ENCODE data around the gene CACUL1. TPM values are rescaled to one million over a fixed set of nuclear protein-coding genes. Genes with fewer than 3 reads are reported as not detected.

CACUL1 gene
- total RNA-seq, 4 donors from 2014 or later, result 24.0 to 45.7 (median 26.4) TPM

DNA sequence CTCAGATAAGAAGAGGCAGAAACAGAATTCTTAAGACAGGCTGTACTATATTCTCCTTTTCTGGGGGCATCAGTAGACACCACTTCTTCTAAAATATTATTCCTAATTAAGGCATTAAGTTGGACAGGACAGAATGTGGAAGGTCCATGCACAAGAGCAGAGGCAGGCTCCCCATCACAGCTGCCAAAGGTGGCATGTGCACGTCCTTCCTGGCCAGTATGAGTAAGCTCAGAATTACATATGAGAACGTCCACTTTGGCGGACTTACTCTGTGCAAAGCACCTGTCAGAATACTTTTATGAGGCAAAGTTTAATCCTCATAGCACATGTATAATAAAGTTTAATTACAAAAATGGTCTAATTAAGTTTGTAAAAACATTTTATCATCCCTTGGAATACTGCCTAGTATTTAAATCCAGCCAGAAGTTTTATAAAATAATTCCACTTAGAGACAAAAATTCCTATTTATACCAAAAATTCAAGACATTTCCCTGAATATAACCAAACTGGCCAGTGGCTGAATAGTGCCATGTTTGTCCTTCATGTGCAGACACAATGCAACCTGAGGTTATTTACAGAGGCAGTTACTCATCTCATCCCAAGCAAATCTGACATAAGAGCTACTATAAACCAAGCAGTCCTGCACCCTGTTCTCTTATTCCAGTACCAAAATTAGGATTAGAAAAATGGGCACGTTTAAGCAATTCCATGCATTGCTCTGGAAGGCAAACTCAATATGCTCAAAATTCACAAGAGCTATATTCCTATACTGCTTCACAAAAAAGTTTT, 65.5 kb downstream of the CACUL1 start:
- DNase-seq (ENCODE audit: low spot score in 2 of 2), result no peak
- peaks cover 0 to 5% (median 0%) of the 10 kb centered on the region in 4 donors for H3K4me1 ChIP-seq
- no peak overlapping the region for H3K27ac ChIP-seq
- no peak overlapping the region for H3K4me3 ChIP-seq
- peaks cover 0 to 67% (median 0%) of the 10 kb centered on the region in 3 donors for H3K36me3 ChIP-seq
- no peaks in the 10 kb centered on the region for H3K9me3 ChIP-seq
- H3K27me3 ChIP-seq, result no peaks in the 10 kb centered on the region
- TF ChIP-seq POLR2A (IDR thresholded peaks at IDR 0.05), result no peak
- TF ChIP-seq, protein P1, sequence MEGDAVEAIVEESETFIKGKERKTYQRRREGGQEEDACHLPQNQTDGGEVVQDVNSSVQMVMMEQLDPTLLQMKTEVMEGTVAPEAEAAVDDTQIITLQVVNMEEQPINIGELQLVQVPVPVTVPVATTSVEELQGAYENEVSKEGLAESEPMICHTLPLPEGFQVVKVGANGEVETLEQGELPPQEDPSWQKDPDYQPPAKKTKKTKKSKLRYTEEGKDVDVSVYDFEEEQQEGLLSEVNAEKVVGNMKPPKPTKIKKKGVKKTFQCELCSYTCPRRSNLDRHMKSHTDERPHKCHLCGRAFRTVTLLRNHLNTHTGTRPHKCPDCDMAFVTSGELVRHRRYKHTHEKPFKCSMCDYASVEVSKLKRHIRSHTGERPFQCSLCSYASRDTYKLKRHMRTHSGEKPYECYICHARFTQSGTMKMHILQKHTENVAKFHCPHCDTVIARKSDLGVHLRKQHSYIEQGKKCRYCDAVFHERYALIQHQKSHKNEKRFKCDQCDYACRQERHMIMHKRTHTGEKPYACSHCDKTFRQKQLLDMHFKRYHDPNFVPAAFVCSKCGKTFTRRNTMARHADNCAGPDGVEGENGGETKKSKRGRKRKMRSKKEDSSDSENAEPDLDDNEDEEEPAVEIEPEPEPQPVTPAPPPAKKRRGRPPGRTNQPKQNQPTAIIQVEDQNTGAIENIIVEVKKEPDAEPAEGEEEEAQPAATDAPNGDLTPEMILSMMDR (IDR thresholded peaks at IDR 0.05), result no peak
- TF ChIP-seq EP300 (IDR thresholded peaks at IDR 0.05), result no peak
- 92 to 94% methylated on average over 4 of the region's 4 CpGs for WGBS, 2 donors

DNA sequence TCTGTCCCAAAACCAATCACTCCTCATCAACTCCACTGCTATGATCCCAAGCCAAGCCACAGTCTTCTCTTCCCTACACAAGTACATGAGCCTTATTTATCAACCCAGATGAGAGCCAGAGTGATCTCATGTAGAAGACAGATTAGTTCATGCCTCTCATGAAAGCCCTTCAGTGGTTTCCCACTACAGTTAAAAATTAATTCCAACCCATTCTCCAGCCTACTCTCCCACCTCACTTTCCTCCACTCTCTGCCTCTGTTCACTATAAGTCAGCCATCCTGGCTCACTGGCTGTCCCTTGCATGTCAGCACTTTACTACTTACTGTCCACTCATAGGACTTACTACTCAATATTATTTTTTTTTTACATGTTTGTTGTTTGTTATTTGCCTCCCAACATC, 67.3 kb downstream of the CACUL1 start:
- H3K27me3 ChIP-seq, result no peaks in the 10 kb centered on the region
- H3K9me3 ChIP-seq, result no peaks in the 10 kb centered on the region
- DNase-seq (ENCODE audit: low spot score in 2 of 2), result no peak
- no peak overlapping the region for H3K4me3 ChIP-seq
- H3K27ac ChIP-seq, result no peak overlapping the region
- H3K4me1 ChIP-seq, result no peaks in the 10 kb centered on the region
- no peak for TF ChIP-seq EP300 (IDR thresholded peaks at IDR 0.05)
- TF ChIP-seq, protein P1 (IDR thresholded peaks at IDR 0.05), result no peak
- TF ChIP-seq POLR2A (IDR thresholded peaks at IDR 0.05), result no peak
- H3K36me3 ChIP-seq, result peaks cover 0 to 83% (median 0%) of the 10 kb centered on the region in 3 donors

DNA sequence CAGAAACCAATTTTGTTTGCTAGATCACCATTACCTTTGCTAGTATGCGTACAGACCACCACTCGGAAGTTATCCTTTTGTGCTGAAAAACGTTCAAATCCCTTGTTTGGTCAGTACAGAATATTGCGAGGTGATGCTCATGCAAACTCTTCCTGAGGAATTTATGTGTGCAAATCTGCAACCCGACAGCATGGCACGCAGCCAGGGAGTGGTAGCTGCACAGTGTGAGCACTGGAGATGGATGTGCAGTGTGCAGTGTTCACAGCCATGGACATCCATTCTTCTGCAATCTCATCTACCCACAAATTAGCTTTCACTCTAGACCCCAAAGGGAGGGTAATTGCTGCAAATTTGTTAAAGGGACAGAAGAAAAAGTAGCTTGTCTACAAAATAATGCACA, 72.2 kb downstream of the CACUL1 start:
- H3K4me3 ChIP-seq, result no peak overlapping the region
- no peak for DNase-seq (ENCODE audit: low spot score in 2 of 2)
- peaks cover 0 to 73% (median 0%) of the 10 kb centered on the region in 3 donors for H3K36me3 ChIP-seq
- no peak for TF ChIP-seq POLR2A (IDR thresholded peaks at IDR 0.05)
- TF ChIP-seq EP300 (IDR thresholded peaks at IDR 0.05), result no peak
- TF ChIP-seq, protein P1 (IDR thresholded peaks at IDR 0.05), result no peak
- H3K27ac ChIP-seq, result no peak overlapping the region
- H3K9me3 ChIP-seq, result no peaks in the 10 kb centered on the region
- H3K4me1 ChIP-seq, result no peaks in the 10 kb centered on the region
- no peaks in the 10 kb centered on the region for H3K27me3 ChIP-seq
- WGBS, 2 donors, result 88 to 92% methylated on average over 6 of the region's 6 CpGs

DNA sequence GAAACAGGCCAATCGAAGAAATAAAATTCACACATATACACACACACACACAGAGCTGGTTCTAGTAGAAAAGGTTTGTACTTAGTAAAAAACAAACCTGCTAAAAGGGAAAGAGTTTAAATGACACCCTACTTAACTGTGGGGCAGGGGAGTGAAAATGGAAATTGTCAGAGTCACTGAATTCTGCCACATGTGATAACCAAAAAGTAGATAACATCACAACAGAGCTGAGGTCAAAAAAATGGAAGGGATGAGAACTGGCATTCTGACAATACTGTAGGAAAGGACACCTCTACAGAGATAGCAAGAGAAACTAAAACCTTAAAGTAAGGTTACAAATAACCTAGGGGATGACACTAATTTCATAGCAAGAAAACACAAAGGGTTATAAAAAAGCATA, 74.6 kb downstream of the CACUL1 start:
- no peak overlapping the region for H3K4me3 ChIP-seq
- 96 to 100% methylated on average over 1 of the region's 1 CpG for WGBS, 2 donors
- H3K4me1 ChIP-seq, result no peaks in the 10 kb centered on the region
- no peaks in the 10 kb centered on the region for H3K9me3 ChIP-seq
- H3K27ac ChIP-seq, result no peak overlapping the region
- no peaks in the 10 kb centered on the region for H3K27me3 ChIP-seq
- no peak for DNase-seq (ENCODE audit: low spot score in 2 of 2)
- TF ChIP-seq, protein P1 (IDR thresholded peaks at IDR 0.05), result no peak
- TF ChIP-seq POLR2A (IDR thresholded peaks at IDR 0.05) (no peak), EP300 (IDR thresholded peaks at IDR 0.05) (no peak)
- peaks cover 0 to 58% (median 0%) of the 10 kb centered on the region in 3 donors for H3K36me3 ChIP-seq

DNA sequence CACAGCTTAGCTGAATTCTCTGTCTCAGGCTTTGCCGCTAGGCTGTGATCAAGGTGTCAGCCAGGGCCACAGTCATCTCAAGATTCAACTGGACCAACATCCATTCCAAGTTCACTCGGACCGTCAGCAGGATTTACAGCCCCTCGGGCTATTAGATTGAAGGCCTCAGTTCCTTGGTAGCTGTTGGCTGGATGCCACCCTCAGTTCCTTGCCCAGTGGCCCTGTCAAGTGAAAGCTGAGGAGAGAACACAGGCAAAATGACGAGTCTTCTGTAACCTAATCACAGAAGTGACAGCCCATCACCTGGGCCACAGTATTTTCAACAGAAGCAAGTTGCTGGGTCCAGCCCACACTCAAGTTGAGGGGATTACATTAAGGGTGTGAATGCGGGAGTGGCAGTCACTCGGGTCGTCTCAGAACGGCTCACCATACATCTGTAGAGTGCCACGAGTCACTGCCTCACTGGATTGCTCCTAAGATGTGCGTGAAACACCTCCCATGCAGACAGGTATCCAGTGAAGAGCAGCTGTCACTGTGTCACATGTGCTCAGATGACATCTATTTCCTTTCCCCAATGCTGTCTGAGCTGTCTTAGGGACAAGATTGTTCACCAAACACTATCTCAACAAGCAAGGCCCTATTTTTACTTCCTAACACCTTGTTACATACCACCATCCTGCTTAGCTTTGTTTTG, 80.4 kb downstream of the CACUL1 start:
- DNase-seq (ENCODE audit: low spot score in 2 of 2), result no peak
- H3K36me3 ChIP-seq, result peaks cover 0 to 9% (median 0%) of the 10 kb centered on the region in 3 donors
- H3K27ac ChIP-seq, result no peak overlapping the region
- 82 to 90% methylated on average over 11 of the region's 11 CpGs for WGBS, 2 donors
- H3K4me1 ChIP-seq, result peaks cover 0 to 12% (median 0%) of the 10 kb centered on the region in 4 donors
- H3K4me3 ChIP-seq, result no peak overlapping the region
- no peaks in the 10 kb centered on the region for H3K27me3 ChIP-seq
- no peaks in the 10 kb centered on the region for H3K9me3 ChIP-seq
- TF ChIP-seq, protein P1 (IDR thresholded peaks at IDR 0.05), result no peak
- no peak for TF ChIP-seq POLR2A (IDR thresholded peaks at IDR 0.05)
